CD4-positive, alpha-beta T cell (primary cell): Measurements from ENCODE around the gene PIGU. TPM values are rescaled to one million over a fixed set of nuclear protein-coding genes. Genes with fewer than 3 reads are reported as not detected.

Experiments
- ATAC-seq: fragments of 200-7000 bp; cut with Tn5 transposase; one replicate; pipeline ENCODE4 v1.10.0; 2022; ENCODE audit warnings: mild to moderate bottlenecking; ENCODE audit not compliant: poor library complexity
- CTCF ChIA-PET: fragments of 350-600 bp; sonication (Branson Sonifier 250); formaldehyde crosslinking; loops from one replicate; lab custom pipeline; 2021; ENCODE audit warnings: antibody characterized with exemption, inconsistent platforms; lab: Charles Lee
- POLR2A ChIA-PET: fragments of 350-600 bp; sonication (Branson Sonifier 250); formaldehyde crosslinking; loops from one replicate; lab custom pipeline; 2021; ENCODE audit warnings: antibody characterized with exemption, inconsistent platforms; lab: Charles Lee
- DNase-seq, 14 experiments: peaks; one replicate each; pipeline ENCODE4 v3.0.0-alpha.2; 2013 to 2020; ENCODE audit warnings: mixed read lengths in 2 of 14
- H3K27ac ChIP-seq, 2 donors: one replicate each; pipeline versions ENCODE4 v1.5.1 to v1.7.0; 2013; ENCODE audit warnings: low read length in 2 of 2, low read depth in 1 of 2, mild to moderate bottlenecking in 1 of 2
- H3K27me3 ChIP-seq, 2 experiments: 1 replicate in 1 of 2; 2 replicates in 1 of 2; pipeline versions ENCODE4 v1.6.1 to v1.7.0; 2013; ENCODE audit warnings: low read length in 2 of 2, control low read depth in 1 of 2, mild to moderate bottlenecking in 1 of 2, moderate library complexity in 1 of 2; ENCODE audit not compliant: insufficient read depth in 2 of 2, control insufficient read depth in 1 of 2
- H3K36me3 ChIP-seq: one replicate; pipeline ENCODE4 v1.6.1; 2013; ENCODE audit warnings: low read length, control low read depth; ENCODE audit not compliant: insufficient read depth
- H3K4me1 ChIP-seq: one replicate; pipeline ENCODE4 v1.6.1; 2013; ENCODE audit warnings: low read length, control low read depth; ENCODE audit not compliant: insufficient read depth
- H3K4me3 ChIP-seq: one replicate; pipeline ENCODE4 v1.5.1; 2013; ENCODE audit warnings: mild to moderate bottlenecking, low read length, moderate library complexity
- H3K9me3 ChIP-seq, 2 experiments: 1 replicate in 1 of 2; 2 replicates in 1 of 2; pipeline versions ENCODE4 v1.6.1 to v1.7.0; 2013; ENCODE audit warnings: low read length in 2 of 2, mild to moderate bottlenecking in 2 of 2, control low read depth in 1 of 2, moderate library complexity in 1 of 2; ENCODE audit not compliant: control insufficient read depth in 1 of 2, insufficient read depth in 1 of 2
- H3K27ac Mint-ChIP-seq: one replicate; pipeline ENCODE4 v1.8.0; 2020; ENCODE audit warnings: mixed read lengths
- H3K27me3 Mint-ChIP-seq: one replicate; pipeline ENCODE4 v1.8.0; 2021; ENCODE audit warnings: mixed read lengths
- H3K36me3 Mint-ChIP-seq: one replicate; pipeline ENCODE4 v1.8.0; 2021; ENCODE audit warnings: low read depth, mixed read lengths
- H3K4me1 Mint-ChIP-seq: one replicate; pipeline ENCODE4 v1.8.0; 2021; ENCODE audit warnings: low read depth, mixed read lengths
- H3K4me3 Mint-ChIP-seq: one replicate; pipeline ENCODE4 v1.8.0; 2020; ENCODE audit warnings: mild to moderate bottlenecking, mixed read lengths
- H3K9me3 Mint-ChIP-seq: one replicate; pipeline ENCODE4 v1.8.0; 2020; ENCODE audit warnings: mixed read lengths
- intact Hi-C, 2 experiments: fragments of 100-400 bp; cut with DNase I in 1 of 2; cut with micrococcal nuclease in 1 of 2; formaldehyde crosslinking; loops; one replicate each; pipeline versions ENCODE4 v1.15.1 to v1.9.0; 2023 to 2025; cut with DNase I, micrococcal nuclease
- total RNA-seq, 174 experiments: library from RNA in 2 of 174; stranded (reverse) in 2 of 174; gene quantifications; one replicate each; pipeline ENCODE4 v1.2.3 and lab custom pipeline; 2021 to 2026
- TF ChIP-seq, protein P1 (sequence below): fragments of 200-600 bp; IDR thresholded peaks from one replicate; pipeline ENCODE4 v1.8.0; 2022; ENCODE audit warnings: antibody characterized with exemption, mild to moderate bottlenecking

The PIGU gene
- total RNA-seq, 2 experiments from 2014 or later, result 4.6 to 5.5 TPM

DNA sequence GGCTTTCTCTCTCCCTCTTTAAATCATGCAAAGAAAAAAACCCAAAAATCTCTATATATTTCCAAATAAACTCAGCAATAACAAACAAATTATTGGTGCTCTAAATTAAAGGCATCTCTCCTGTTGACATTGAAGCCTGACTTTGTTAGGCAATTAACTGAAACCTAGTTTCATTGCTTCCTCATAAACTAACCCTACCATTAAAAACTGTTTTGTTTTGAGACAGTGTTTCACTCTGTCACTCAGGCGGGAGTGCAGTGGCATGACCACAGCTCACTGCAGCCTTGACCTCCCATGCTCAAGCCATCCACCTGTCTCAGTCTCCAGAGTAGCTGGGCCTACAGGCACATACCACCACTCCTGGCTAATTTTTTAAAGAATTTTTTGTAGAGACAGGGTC is 34.9 kb downstream of the PIGU start:
- Mint-ChIP-seq H3K36me3 (peaks cover 47% of the 10 kb centered on the region), H3K4me1 (no peaks in the 10 kb centered on the region), H3K9me3 (no peaks in the 10 kb centered on the region), H3K27ac (no peak overlapping the region), H3K27me3 (no peaks in the 10 kb centered on the region), H3K4me3 (no peak overlapping the region)
- DNase-seq (no peak), ATAC-seq (no peak)
- H3K9me3 ChIP-seq, result no peaks in the 10 kb centered on the region
- POLR2A ChIA-PET, result no interaction called here
- no peaks in the 10 kb centered on the region for H3K4me1 ChIP-seq
- CTCF ChIA-PET, result no interaction called here
- H3K27me3 ChIP-seq, result no peaks in the 10 kb centered on the region
- H3K27ac ChIP-seq, result no peak overlapping the region
- H3K4me3 ChIP-seq, result no peak overlapping the region
- intact Hi-C loops, result no loop called here
- TF ChIP-seq, protein P1, sequence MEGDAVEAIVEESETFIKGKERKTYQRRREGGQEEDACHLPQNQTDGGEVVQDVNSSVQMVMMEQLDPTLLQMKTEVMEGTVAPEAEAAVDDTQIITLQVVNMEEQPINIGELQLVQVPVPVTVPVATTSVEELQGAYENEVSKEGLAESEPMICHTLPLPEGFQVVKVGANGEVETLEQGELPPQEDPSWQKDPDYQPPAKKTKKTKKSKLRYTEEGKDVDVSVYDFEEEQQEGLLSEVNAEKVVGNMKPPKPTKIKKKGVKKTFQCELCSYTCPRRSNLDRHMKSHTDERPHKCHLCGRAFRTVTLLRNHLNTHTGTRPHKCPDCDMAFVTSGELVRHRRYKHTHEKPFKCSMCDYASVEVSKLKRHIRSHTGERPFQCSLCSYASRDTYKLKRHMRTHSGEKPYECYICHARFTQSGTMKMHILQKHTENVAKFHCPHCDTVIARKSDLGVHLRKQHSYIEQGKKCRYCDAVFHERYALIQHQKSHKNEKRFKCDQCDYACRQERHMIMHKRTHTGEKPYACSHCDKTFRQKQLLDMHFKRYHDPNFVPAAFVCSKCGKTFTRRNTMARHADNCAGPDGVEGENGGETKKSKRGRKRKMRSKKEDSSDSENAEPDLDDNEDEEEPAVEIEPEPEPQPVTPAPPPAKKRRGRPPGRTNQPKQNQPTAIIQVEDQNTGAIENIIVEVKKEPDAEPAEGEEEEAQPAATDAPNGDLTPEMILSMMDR, result no peak
- H3K36me3 ChIP-seq, result peaks cover 28% of the 10 kb centered on the region

DNA sequence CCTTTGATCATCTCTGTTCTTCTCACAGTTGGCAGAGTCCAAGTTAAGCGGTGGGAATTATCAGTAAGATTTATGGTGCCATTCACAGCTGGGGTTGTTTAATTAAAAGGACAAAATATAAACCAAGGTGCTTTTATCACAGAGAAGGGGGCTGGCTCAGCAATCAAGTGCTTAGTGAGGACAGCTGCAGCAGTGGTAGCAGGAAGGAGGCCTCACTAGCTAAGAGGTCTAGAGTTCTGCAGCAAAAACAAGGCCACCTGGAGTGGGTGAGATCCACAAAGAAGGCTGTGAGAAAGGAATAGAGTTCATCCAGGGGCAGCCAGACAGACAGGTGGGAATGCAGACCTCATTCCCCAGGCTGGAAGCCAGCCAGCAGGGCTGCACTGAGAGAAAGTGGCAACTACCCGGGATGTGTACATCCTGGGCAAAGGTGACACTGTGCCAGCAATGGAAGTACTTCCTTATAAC is 37.1 kb downstream of the PIGU start:
- no peaks in the 10 kb centered on the region for H3K27me3 ChIP-seq
- no peak overlapping the region for H3K27ac Mint-ChIP-seq
- TF ChIP-seq, protein P1, result no peak
- no peaks in the 10 kb centered on the region for H3K27me3 Mint-ChIP-seq
- no peaks in the 10 kb centered on the region for H3K4me1 ChIP-seq
- peaks cover 38% of the 10 kb centered on the region for H3K36me3 ChIP-seq
- CTCF ChIA-PET, result interaction anchor here (0.5 kb wide), 1 partner anchor 444 kb away, joined by 3 read pairs; no protein-coding TSS in a partner anchor
- no peak overlapping the region for H3K4me3 Mint-ChIP-seq
- no peaks in the 10 kb centered on the region for H3K4me1 Mint-ChIP-seq
- H3K9me3 ChIP-seq, result no peaks in the 10 kb centered on the region
- ATAC-seq (no peak), DNase-seq (no peak)
- intact Hi-C loops, result no loop called here
- H3K4me3 ChIP-seq, result no peak overlapping the region
- H3K27ac ChIP-seq, result no peak overlapping the region
- peaks cover 65% of the 10 kb centered on the region for H3K36me3 Mint-ChIP-seq
- no peaks in the 10 kb centered on the region for H3K9me3 Mint-ChIP-seq
- POLR2A ChIA-PET, result no interaction called here

DNA sequence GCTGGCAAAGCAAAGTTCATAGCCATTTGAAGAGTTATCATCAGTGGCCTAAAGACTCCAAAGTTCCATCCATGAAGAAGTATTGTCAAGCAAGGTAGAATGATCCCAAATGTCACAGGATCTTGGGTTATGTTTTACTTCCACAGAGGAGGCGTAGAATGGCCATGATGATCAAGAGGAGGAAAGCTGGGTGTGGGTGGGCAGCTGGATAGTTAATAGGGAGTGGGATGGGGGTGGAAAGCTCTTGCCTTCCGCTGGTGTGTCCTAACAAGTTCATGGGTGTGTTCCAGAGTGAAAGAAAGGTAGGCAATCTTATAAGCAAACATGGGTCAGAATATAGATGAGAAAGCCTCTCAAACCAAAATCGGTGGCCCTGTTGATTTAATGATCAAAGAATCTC is 38.4 kb downstream of the PIGU start:
- H3K27me3 ChIP-seq, result no peaks in the 10 kb centered on the region
- no peaks in the 10 kb centered on the region for H3K4me1 Mint-ChIP-seq
- no peaks in the 10 kb centered on the region for H3K9me3 Mint-ChIP-seq
- ATAC-seq (no peak), DNase-seq (no peak)
- H3K36me3 Mint-ChIP-seq, result peaks cover 67% of the 10 kb centered on the region
- no peaks in the 10 kb centered on the region for H3K4me1 ChIP-seq
- ChIA-PET CTCF (no interaction called here), POLR2A (no interaction called here)
- no peak overlapping the region for H3K4me3 Mint-ChIP-seq
- no peak overlapping the region for H3K27ac Mint-ChIP-seq
- H3K4me3 ChIP-seq, result no peak overlapping the region
- peaks cover 42% of the 10 kb centered on the region for H3K36me3 ChIP-seq
- TF ChIP-seq, protein P1, result no peak
- H3K9me3 ChIP-seq, result no peaks in the 10 kb centered on the region
- intact Hi-C loops, result no loop called here
- no peaks in the 10 kb centered on the region for H3K27me3 Mint-ChIP-seq
- no peak overlapping the region for H3K27ac ChIP-seq
